Tibial artery (tissue), 4 donors: ENCODE data around the gene CDK17.

Experiments used
- DNase-seq, 2 donors: peaks; one replicate each; pipeline ENCODE4 v3.0.0-alpha.2; 2019
- H3K27ac ChIP-seq, 2 donors: fragments of 200-600 bp; sonication (generic) in 1 of 2; 1 replicate in 1 of 2; 2 replicates in 1 of 2; pipeline ENCODE4 v1.5.1; 2018 to 2019; ENCODE audit warnings: mild to moderate bottlenecking in 1 of 2
- H3K27me3 ChIP-seq, 2 donors: fragments of 200-600 bp; sonication (generic) in 1 of 2; one replicate each; pipeline versions ENCODE4 v1.5.1 to v1.6.0; 2016 to 2019
- H3K36me3 ChIP-seq, 3 donors: fragments of 200-600 bp; sonication (generic) in 2 of 3; one replicate each; pipeline ENCODE4 v1.5.1; 2016 to 2019; ENCODE audit warnings: mild to moderate bottlenecking in 2 of 3
- H3K4me1 ChIP-seq, 4 donors: fragments of 200-600 bp; sonication (generic) in 2 of 4; 1 replicate in 3 of 4; 2 replicates in 1 of 4; pipeline ENCODE4 v1.5.1; 2016 to 2019
- H3K4me3 ChIP-seq, 2 donors: fragments of 200-600 bp; sonication (generic) in 1 of 2; 1 replicate in 1 of 2; 2 replicates in 1 of 2; pipeline ENCODE4 v1.5.1; 2018 to 2019; ENCODE audit warnings: mild to moderate bottlenecking in 2 of 2
- H3K9me3 ChIP-seq, 3 donors: fragments of 200-600 bp; sonication (generic) in 1 of 3; one replicate each; pipeline ENCODE4 v1.5.1; 2016 to 2019
- CTCF ChIP-seq, 2 experiments: fragments of 200-600 bp in 1 of 2; fragments of 450-650 bp in 1 of 2; IDR thresholded peaks; one replicate each; pipeline ENCODE4 v1.5.1; 2017 to 2019; ENCODE audit warnings: antibody characterized with exemption in 2 of 2, mild to moderate bottlenecking in 1 of 2, moderate library complexity in 1 of 2
- intact Hi-C: fragments of 100-400 bp; cut with DNase I; formaldehyde crosslinking; loops from one replicate; pipeline ENCODE4 v1.15.0; 2023; ENCODE audit warnings: low total_unique reads

The CDK17 gene

GRCh38 chr12:96361074-96361473 lies 39.2 kb downstream of the CDK17 start:
- Histone ChIP-seq H3K4me3 (no peak overlapping the region), H3K9me3 (no peaks in the 10 kb centered on the region), H3K36me3 (no peaks in the 10 kb centered on the region), H3K4me1 (peaks cover 0 to 16% (median 1%) of the 10 kb centered on the region in 4 donors), H3K27ac (no peak overlapping the region), H3K27me3 (no peaks in the 10 kb centered on the region)
- no peak for TF ChIP-seq CTCF (IDR thresholded peaks at IDR 0.05)
- intact Hi-C loops = no loop called here
- no peak for DNase-seq

- TF ChIP-seq CTCF (IDR thresholded peaks at IDR 0.05) = no peak
- Histone ChIP-seq H3K9me3 (no peaks in the 10 kb centered on the region), H3K4me1 (peaks cover 0 to 11% (median under 1%) of the 10 kb centered on the region in 4 donors), H3K27ac (no peak overlapping the region), H3K4me3 (no peak overlapping the region), H3K36me3 (no peaks in the 10 kb centered on the region), H3K27me3 (no peaks in the 10 kb centered on the region)
- intact Hi-C loops = no loop called here
- DNase-seq = no peak
Observed at GRCh38 chr12:96360550-96360949, 39.7 kb downstream of the CDK17 start.

GRCh38 chr12:96359328-96359727 lies 40.9 kb downstream of the CDK17 start:
- H3K4me3 ChIP-seq = no peak overlapping the region
- intact Hi-C loops = no loop called here
- peaks cover 0 to 5% (median 0%) of the 10 kb centered on the region in 4 donors for H3K4me1 ChIP-seq
- no peak for TF ChIP-seq CTCF (IDR thresholded peaks at IDR 0.05)
- H3K36me3 ChIP-seq = no peaks in the 10 kb centered on the region
- no peak for DNase-seq
- no peaks in the 10 kb centered on the region for H3K9me3 ChIP-seq
- no peak overlapping the region for H3K27ac ChIP-seq
- H3K27me3 ChIP-seq = no peaks in the 10 kb centered on the region

- Histone ChIP-seq H3K36me3 (no peaks in the 10 kb centered on the region), H3K4me3 (no peak overlapping the region), H3K9me3 (no peaks in the 10 kb centered on the region), H3K4me1 (peaks cover 0 to 29% (median 2%) of the 10 kb centered on the region in 4 donors), H3K27ac (no peak overlapping the region), H3K27me3 (no peaks in the 10 kb centered on the region)
- TF ChIP-seq CTCF (IDR thresholded peaks at IDR 0.05) = no peak
- intact Hi-C loops = no loop called here
- no peak for DNase-seq
Observed at GRCh38 chr12:96356831-96357230, 43.4 kb downstream of the CDK17 start.

- Histone ChIP-seq H3K4me3 (no peak overlapping the region), H3K36me3 (no peaks in the 10 kb centered on the region), H3K27ac (no peak overlapping the region), H3K9me3 (no peaks in the 10 kb centered on the region), H3K4me1 (peaks cover 0 to 31% (median 2%) of the 10 kb centered on the region in 4 donors), H3K27me3 (no peaks in the 10 kb centered on the region)
- no peak for DNase-seq
- intact Hi-C loops = no loop called here
- TF ChIP-seq CTCF (IDR thresholded peaks at IDR 0.05) = no peak
Observed at GRCh38 chr12:96354844-96355534, 45.2 kb downstream of the CDK17 start.
